Esophagus muscularis mucosa (tissue), 4 donors: ENCODE measurements around the gene MBD2. TPM values are rescaled to one million over a fixed set of nuclear protein-coding genes. Genes with fewer than 3 reads are reported as not detected.
"Not testable (repeated sequence)": the region's sequence is repeated elsewhere in the genome, so short reads cannot be mapped to it uniquely, and the experiment has no call there.

Experiments
- DNase-seq: peaks from one replicate; pipeline ENCODE4 v3.0.0-alpha.2; 2017; ENCODE audit errors: extremely low spot score
- H3K27ac ChIP-seq, 4 donors: fragments of 200-600 bp; sonication (generic); replicated peaks in 1 of 4; 1 replicate in 3 of 4; 2 replicates in 1 of 4; pipeline ENCODE4 v1.5.1; 2016 to 2019; ENCODE audit warnings: mild to moderate bottlenecking in 1 of 4
- H3K27me3 ChIP-seq, 4 donors: fragments of 200-600 bp; sonication (generic); one replicate each; pipeline versions ENCODE4 v1.5.1 to v1.6.0; 2016 to 2019
- H3K36me3 ChIP-seq, 4 donors: fragments of 200-600 bp; sonication (generic); one replicate each; pipeline ENCODE4 v1.5.1; 2016 to 2019
- H3K4me1 ChIP-seq, 4 donors: fragments of 200-600 bp; sonication (generic); one replicate each; pipeline ENCODE4 v1.5.1; 2016 to 2019
- H3K4me3 ChIP-seq, 4 donors: fragments of 200-600 bp; sonication (generic); 1 replicate in 2 of 4; 2 replicates in 2 of 4; pipeline ENCODE4 v1.5.1; 2016 to 2019; ENCODE audit warnings: mild to moderate bottlenecking in 4 of 4, moderate library complexity in 1 of 4
- H3K9me3 ChIP-seq, 4 donors: fragments of 200-600 bp; sonication (generic); 1 replicate in 3 of 4; 2 replicates in 1 of 4; pipeline ENCODE4 v1.5.1; 2016 to 2019
- EP300 ChIP-seq: sonication (generic); formaldehyde crosslinking; IDR thresholded peaks from one replicate; pipeline ENCODE4 v1.6.1; 2017; ENCODE audit warnings: antibody characterized with exemption
- POLR2A ChIP-seq: fragments of 450-650 bp; IDR thresholded peaks from one replicate; pipeline ENCODE4 v1.6.1; 2017; ENCODE audit warnings: antibody characterized with exemption, moderate library complexity, mild to moderate bottlenecking, low read depth
- POLR2AphosphoS5 ChIP-seq, 2 donors: sonication (generic); formaldehyde crosslinking; IDR thresholded peaks; one replicate each; pipeline ENCODE4 v1.6.1; 2017; ENCODE audit warnings: antibody characterized with exemption in 2 of 2
- WGBS: methylation state at CpG from one replicate; pipeline ENCODE4 v1.1.5; 2018; 5-methylcytosine and 5-hydroxymethylcytosine counted together
- intact Hi-C: fragments of 100-400 bp; cut with DNase I; formaldehyde crosslinking; loops from one replicate; pipeline ENCODE4 v1.15.1; 2023
- total RNA-seq, 4 donors: library from RNA; depleted of rRNA; stranded (reverse); fragments of >200 nt; gene quantifications; one replicate each; pipeline versions ENCODE4 v1.1.0 to v1.2.1, GENCODE V29; 2016
- TF ChIP-seq, protein P1 (sequence below), 3 experiments: fragments of 200-600 bp in 2 of 3; fragments of 450-650 bp in 1 of 3; sonication (generic) in 2 of 3; IDR thresholded peaks; one replicate each; pipeline ENCODE4 v1.5.1; 2017 to 2019; ENCODE audit warnings: antibody characterized with exemption in 3 of 3, mild to moderate bottlenecking in 2 of 3, moderate library complexity in 1 of 3

Gene MBD2
- total RNA-seq, 4 donors from 2014 or later = 30.7 to 43.9 (median 40.8) TPM

DNA sequence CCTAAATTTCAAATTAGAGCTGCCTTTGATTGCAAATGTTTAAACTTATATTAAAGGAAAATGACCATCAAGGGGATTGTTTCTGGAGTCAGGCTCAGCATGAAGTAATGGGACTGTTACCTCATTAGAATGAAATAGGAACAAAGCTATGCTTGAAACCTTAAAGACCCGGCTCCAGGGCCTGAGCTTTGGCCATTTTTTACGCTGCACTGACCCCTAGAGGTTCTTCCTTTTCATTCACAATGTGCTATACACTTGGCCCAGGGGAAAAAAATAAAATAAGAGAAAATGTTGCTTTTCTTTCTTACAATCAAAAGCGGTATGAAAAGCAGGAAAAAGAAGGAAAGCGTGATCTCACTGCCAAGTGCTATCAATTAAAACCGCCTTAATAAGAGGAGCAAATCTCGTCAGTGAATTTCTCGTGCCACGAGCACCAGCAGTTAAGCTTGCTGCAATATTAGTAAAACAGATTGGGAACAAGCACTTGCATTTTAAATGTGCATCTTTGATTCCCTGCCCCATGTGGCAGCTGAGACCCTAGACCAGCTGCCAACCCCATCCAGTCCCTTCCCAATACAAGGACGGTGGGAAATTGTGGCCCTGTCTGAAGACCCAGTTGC is 96.6 kb downstream of the MBD2 start:
- Histone ChIP-seq H3K36me3 (no peaks in the 10 kb centered on the region), H3K4me3 (no peak overlapping the region), H3K4me1 (no peaks in the 10 kb centered on the region), H3K27me3 (no peaks in the 10 kb centered on the region), H3K9me3 (no peaks in the 10 kb centered on the region), H3K27ac (no peak overlapping the region)
- TF ChIP-seq POLR2AphosphoS5 (IDR thresholded peaks at IDR 0.05) (no peak), EP300 (no peak), POLR2A (no peak)
- TF ChIP-seq, protein P1, sequence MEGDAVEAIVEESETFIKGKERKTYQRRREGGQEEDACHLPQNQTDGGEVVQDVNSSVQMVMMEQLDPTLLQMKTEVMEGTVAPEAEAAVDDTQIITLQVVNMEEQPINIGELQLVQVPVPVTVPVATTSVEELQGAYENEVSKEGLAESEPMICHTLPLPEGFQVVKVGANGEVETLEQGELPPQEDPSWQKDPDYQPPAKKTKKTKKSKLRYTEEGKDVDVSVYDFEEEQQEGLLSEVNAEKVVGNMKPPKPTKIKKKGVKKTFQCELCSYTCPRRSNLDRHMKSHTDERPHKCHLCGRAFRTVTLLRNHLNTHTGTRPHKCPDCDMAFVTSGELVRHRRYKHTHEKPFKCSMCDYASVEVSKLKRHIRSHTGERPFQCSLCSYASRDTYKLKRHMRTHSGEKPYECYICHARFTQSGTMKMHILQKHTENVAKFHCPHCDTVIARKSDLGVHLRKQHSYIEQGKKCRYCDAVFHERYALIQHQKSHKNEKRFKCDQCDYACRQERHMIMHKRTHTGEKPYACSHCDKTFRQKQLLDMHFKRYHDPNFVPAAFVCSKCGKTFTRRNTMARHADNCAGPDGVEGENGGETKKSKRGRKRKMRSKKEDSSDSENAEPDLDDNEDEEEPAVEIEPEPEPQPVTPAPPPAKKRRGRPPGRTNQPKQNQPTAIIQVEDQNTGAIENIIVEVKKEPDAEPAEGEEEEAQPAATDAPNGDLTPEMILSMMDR (IDR thresholded peaks at IDR 0.05) = peak; percentile 23 to 41 (median 32)
- intact Hi-C loops = loop anchor here (10.0 kb wide), 2 partner anchors 433 to 563 kb away; no protein-coding TSS in a partner anchor
- 67% methylated on average over 9 of the region's 9 CpGs for WGBS
- no peak for DNase-seq

DNA sequence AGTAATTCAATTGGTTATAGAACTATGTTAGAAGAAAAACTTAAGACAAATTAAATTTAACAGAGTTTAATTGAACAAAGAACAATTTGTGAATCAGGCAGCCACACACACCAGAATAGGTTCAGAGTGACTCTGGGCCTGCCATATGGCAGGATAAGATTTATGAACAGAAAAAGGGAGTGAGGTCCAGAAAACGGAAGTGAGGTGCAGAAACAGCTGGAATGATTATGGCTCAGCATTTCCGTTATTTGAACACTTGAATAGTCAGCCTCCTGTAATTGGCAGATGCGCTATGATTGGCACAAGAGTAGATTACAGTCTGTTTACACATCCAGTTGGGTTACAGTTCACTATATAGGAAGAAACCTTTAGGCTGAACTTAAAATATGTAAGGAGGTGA is 99.0 kb downstream of the MBD2 start:
- no peak for TF ChIP-seq POLR2AphosphoS5 (IDR thresholded peaks at IDR 0.05)
- TF ChIP-seq, protein P1 (IDR thresholded peaks at IDR 0.05) = no peak
- TF ChIP-seq POLR2A = no peak
- TF ChIP-seq EP300 = no peak
- H3K36me3 ChIP-seq = no peaks in the 10 kb centered on the region
- no peaks in the 10 kb centered on the region for H3K9me3 ChIP-seq
- no peaks in the 10 kb centered on the region for H3K4me1 ChIP-seq
- no peak for DNase-seq
- intact Hi-C loops = loop anchor here (10.0 kb wide), 2 partner anchors 431 to 561 kb away; no protein-coding TSS in a partner anchor
- no peaks in the 10 kb centered on the region for H3K27me3 ChIP-seq
- no peak overlapping the region for H3K4me3 ChIP-seq
- WGBS = 64% methylated on average over 3 of the region's 3 CpGs
- H3K27ac ChIP-seq = no peak overlapping the region

DNA sequence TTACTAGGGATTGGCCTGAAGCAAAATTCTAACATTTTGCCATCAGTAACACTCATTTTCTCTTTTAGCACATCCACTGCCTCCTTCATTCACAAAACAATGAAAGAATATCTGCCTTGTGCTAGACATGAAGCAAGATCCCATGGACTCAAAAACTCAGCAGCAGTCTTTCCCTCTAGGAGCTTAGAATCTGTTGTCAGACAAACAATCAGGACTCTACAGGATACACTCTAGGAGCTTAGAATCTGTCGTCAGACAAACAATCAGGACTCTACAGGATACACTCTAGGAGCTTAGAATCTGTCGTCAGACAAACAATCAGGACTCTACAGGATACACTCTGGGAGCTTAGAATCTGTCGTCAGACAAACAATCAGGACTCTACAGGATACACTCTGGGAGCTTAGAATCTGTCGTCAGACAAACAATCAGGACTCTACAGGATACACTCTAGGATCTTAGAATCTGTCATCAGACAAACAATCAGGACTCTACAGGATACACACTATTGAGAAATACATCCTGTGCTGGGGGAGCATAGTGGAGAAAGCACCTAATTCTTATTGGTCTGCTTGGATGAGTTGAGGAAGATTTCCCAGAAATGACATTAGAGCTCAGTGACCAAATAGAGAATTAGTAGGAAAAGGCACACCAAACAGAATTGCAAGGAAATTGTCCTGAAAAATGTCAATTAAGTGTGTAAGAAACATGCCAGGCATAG is 100.6 kb downstream of the MBD2 start:
- not testable (repeated sequence) for H3K9me3 ChIP-seq, H3K27me3 ChIP-seq, H3K27ac ChIP-seq, H3K4me3 ChIP-seq, DNase-seq, H3K4me1 ChIP-seq, H3K36me3 ChIP-seq
- 52% methylated on average over 4 of the region's 4 CpGs for WGBS
- intact Hi-C loops = loop anchor here (10.0 kb wide), 2 partner anchors 429 to 559 kb away; no protein-coding TSS in a partner anchor

DNA sequence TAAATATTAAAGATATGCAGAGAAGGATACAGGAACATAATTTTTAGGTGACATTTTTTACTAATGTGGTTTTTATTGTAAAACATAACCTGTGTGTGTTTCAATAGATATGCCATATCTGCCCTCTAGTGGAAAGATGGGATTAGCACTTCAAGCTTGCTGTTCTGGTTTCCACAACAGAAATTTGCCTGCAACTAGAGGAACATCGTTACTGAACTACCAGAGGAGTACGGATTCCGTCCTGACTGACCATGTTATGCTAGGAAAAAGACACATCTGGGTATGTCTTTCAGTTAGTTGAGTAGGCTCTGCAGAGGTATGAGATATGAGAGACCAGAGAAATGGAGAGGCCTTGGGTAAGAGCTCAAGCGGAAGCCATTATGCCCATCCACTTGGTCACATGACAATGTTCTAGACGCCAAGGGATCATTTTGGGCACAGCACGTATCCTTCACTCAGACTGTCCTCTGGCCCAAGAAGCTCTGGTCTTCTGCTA is 104.9 kb downstream of the MBD2 start:
- WGBS = 27% methylated on average over 6 of the region's 6 CpGs
- no peak for DNase-seq
- intact Hi-C loops = loop anchor here (10.0 kb wide), 2 partner anchors 425 to 555 kb away; no protein-coding TSS in a partner anchor
- H3K4me3 ChIP-seq = no peak overlapping the region
- H3K4me1 ChIP-seq = peaks cover 0 to 6% (median 0%) of the 10 kb centered on the region in 4 donors
- no peaks in the 10 kb centered on the region for H3K9me3 ChIP-seq
- no peaks in the 10 kb centered on the region for H3K27me3 ChIP-seq
- TF ChIP-seq EP300 = no peak
- TF ChIP-seq, protein P1 (IDR thresholded peaks at IDR 0.05) = peak; percentile 45 to 76 (median 70)
- no peak overlapping the region for H3K27ac ChIP-seq
- no peaks in the 10 kb centered on the region for H3K36me3 ChIP-seq
